ENCODE results near the gene MAML1.

DNA sequence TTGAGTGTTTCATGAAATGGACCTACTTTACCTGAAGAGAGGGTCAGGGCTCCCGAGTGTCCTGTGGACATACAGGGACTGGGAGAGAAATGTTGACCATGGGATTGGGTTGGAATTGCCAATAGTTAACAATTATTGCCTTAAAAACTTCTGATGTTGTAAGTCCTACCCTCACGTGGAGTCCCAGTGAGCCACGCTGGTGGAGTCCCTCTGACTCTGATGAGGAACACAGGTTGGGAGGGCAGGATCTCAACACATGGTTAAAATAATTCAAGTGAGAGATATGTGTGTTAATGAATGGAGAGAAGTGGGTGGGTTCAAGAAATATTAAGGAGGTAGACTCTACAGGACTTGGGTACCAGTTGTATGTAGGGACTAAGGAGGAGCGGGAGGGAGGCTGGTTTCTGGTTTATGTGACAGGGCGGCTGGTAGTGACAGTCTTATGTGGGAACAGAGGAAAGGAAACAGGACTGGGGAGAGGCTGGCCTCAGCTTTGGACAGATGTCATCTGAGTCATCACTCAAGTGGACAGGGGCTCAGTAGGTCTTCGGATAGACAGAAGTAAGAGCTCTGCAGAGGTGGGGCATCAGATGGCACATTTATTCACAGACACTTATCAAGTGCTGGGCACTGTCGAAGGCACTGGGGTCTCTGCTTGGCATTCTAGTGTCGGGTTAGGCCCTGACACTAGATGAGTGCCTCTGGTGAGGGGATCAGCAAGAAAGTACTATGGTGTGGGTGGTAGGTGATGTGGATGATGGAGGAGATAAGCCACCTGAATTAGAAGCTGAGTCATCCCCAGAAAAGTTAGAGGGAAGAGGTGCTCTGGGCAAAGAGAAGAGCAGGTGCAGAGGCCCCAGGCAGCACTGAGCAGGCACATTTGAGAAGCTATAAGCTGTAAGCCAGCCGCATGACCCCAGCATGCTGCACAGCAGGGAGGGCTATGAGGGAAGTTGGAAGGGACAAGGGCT, 27.2 kb downstream of the MAML1 start:
- TF ChIP-seq POLR2A (IDR thresholded peaks at IDR 0.05; ENCODE audit: low read length) (no peak), GATA1 (IDR thresholded peaks at IDR 0.05; ENCODE audit: low read depth, low read length) (no peak)

All from erythroblast (primary cell).